ENCODE data around the gene DSG2. TPM values are rescaled to one million over a fixed set of nuclear protein-coding genes. Genes with fewer than 3 reads are reported as not detected.

The DSG2 gene
- total RNA-seq, 1 donor, result 9.0 TPM

DNA sequence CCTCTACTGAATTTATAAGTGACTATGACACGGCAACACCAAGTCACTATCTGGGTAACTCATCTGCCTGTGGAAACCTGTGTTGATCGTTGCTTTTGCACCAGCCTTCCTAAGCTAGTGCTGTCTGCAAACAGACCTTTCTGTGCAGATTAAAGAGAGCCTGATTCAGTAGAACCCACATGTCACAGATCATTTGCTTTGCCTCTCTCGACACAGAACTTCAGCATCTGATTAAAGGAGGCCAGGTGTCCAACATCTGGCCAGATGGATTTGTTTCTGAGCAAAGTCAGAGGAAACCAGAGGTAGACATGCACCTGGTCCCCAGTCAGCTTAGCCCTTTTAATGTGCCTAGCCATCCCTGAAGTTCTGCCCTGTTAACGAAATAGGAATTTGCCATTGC, 78.7 kb downstream of the DSG2 start:
- no peaks in the 10 kb centered on the region for H3K4me1 ChIP-seq (ENCODE audit: insufficient read depth, low read length)
- no peaks in the 10 kb centered on the region for H3K27me3 ChIP-seq (ENCODE audit: insufficient read depth, low read length)
- H3K79me2 ChIP-seq (ENCODE audit: insufficient read depth, low read length), result no peaks in the 10 kb centered on the region
- H3K4me2 ChIP-seq (ENCODE audit: insufficient read depth, low read length), result no peak overlapping the region
- DNase-seq (ENCODE audit: insufficient read length, low spot score, missing footprints), result no peak
- TF ChIP-seq, protein P1, sequence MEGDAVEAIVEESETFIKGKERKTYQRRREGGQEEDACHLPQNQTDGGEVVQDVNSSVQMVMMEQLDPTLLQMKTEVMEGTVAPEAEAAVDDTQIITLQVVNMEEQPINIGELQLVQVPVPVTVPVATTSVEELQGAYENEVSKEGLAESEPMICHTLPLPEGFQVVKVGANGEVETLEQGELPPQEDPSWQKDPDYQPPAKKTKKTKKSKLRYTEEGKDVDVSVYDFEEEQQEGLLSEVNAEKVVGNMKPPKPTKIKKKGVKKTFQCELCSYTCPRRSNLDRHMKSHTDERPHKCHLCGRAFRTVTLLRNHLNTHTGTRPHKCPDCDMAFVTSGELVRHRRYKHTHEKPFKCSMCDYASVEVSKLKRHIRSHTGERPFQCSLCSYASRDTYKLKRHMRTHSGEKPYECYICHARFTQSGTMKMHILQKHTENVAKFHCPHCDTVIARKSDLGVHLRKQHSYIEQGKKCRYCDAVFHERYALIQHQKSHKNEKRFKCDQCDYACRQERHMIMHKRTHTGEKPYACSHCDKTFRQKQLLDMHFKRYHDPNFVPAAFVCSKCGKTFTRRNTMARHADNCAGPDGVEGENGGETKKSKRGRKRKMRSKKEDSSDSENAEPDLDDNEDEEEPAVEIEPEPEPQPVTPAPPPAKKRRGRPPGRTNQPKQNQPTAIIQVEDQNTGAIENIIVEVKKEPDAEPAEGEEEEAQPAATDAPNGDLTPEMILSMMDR (IDR thresholded peaks at IDR 0.05; ENCODE audit: extremely low read depth, low read depth, low read length), result no peak
- no peak overlapping the region for H3K27ac ChIP-seq (ENCODE audit: low read depth, low read length)
- H3K4me3 ChIP-seq (ENCODE audit: insufficient read depth, low read length), result no peak overlapping the region
- no peaks in the 10 kb centered on the region for H3K9me3 ChIP-seq (ENCODE audit: low read depth, low read length)
- H4K20me1 ChIP-seq (ENCODE audit: insufficient read depth, low read length), result no peaks in the 10 kb centered on the region
- H3K36me3 ChIP-seq (ENCODE audit: insufficient read depth, low read length), result no peaks in the 10 kb centered on the region
- no peak overlapping the region for H2AFZ ChIP-seq (ENCODE audit: low read length)

DNA sequence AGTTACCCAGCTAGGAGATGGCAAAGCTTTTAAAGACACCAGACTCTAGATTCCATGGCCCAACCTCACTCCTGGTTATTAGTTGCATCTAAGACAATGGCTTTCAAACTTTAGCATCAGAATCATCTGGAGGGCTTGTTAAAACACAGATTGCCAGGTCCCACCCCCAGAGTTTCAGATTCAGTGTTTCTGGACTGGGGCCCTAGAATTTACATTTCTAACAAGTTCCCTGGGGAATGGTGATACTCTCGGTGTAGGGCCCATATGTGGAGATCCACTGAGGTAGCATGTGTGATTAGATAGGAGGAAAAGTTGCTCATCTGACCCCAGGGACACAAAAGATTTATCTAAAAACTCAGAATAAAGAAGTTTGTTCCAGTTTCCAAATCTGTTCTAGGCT, 79.2 kb downstream of the DSG2 start:
- H3K27ac ChIP-seq (ENCODE audit: low read depth, low read length), result no peak overlapping the region
- H3K4me3 ChIP-seq (ENCODE audit: insufficient read depth, low read length), result no peak overlapping the region
- no peak for DNase-seq (ENCODE audit: insufficient read length, low spot score, missing footprints)
- H2AFZ ChIP-seq (ENCODE audit: low read length), result no peak overlapping the region
- H3K79me2 ChIP-seq (ENCODE audit: insufficient read depth, low read length), result no peaks in the 10 kb centered on the region
- TF ChIP-seq, protein P1 (IDR thresholded peaks at IDR 0.05; ENCODE audit: extremely low read depth, low read depth, low read length), result no peak
- H3K9me3 ChIP-seq (ENCODE audit: low read depth, low read length), result no peaks in the 10 kb centered on the region
- H3K4me1 ChIP-seq (ENCODE audit: insufficient read depth, low read length), result no peaks in the 10 kb centered on the region
- no peaks in the 10 kb centered on the region for H3K36me3 ChIP-seq (ENCODE audit: insufficient read depth, low read length)
- no peaks in the 10 kb centered on the region for H3K27me3 ChIP-seq (ENCODE audit: insufficient read depth, low read length)
- H4K20me1 ChIP-seq (ENCODE audit: insufficient read depth, low read length), result no peaks in the 10 kb centered on the region
- H3K4me2 ChIP-seq (ENCODE audit: insufficient read depth, low read length), result no peak overlapping the region

DNA sequence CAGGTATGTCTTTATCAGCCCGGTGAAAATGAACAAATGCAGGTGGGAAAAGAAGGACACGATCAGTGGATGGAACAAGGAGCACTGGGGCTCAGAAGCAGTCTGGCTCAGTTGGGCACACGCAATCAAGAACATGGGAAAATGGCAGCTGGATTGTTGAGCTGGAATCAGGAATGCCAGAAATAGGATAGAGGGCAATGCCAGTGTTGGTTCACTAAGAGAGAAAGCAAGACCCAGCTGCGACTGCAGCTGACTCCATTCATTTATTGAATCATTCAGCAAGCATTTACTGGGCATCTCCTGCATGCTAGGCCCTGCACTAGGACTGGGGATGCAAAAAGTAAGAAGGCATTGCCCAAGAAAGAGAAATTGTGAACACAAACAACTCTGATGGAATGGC, 80.1 kb downstream of the DSG2 start:
- no peak overlapping the region for H3K4me3 ChIP-seq (ENCODE audit: insufficient read depth, low read length)
- no peaks in the 10 kb centered on the region for H3K27me3 ChIP-seq (ENCODE audit: insufficient read depth, low read length)
- H4K20me1 ChIP-seq (ENCODE audit: insufficient read depth, low read length), result no peaks in the 10 kb centered on the region
- TF ChIP-seq, protein P1 (IDR thresholded peaks at IDR 0.05; ENCODE audit: extremely low read depth, low read depth, low read length), result no peak
- H3K4me2 ChIP-seq (ENCODE audit: insufficient read depth, low read length), result no peak overlapping the region
- no peaks in the 10 kb centered on the region for H3K9me3 ChIP-seq (ENCODE audit: low read depth, low read length)
- H3K36me3 ChIP-seq (ENCODE audit: insufficient read depth, low read length), result no peaks in the 10 kb centered on the region
- H3K27ac ChIP-seq (ENCODE audit: low read depth, low read length), result no peak overlapping the region
- no peaks in the 10 kb centered on the region for H3K79me2 ChIP-seq (ENCODE audit: insufficient read depth, low read length)
- peak; percentile 74 for DNase-seq (ENCODE audit: insufficient read length, low spot score, missing footprints)
- no peak overlapping the region for H2AFZ ChIP-seq (ENCODE audit: low read length)
- no peaks in the 10 kb centered on the region for H3K4me1 ChIP-seq (ENCODE audit: insufficient read depth, low read length)

DNA sequence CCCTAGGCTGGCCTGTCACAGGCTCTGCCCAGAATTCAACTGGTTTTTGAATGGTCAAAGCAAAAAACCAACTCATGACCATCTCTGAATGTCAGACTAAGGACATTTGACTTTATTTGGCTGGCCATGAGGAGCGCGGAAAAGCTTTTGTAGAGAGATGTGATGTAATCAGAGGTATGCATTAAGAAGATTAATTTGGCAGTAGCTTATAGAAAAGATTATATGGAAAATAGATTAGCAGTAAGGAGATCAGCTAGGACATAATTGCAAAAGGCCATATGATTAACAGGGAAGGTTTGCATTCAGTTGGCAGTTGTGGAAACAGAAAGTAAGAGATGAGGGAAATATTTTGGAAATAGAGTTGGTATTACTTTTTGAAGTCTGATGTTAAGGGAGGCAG, 81.4 kb downstream of the DSG2 start:
- Histone ChIP-seq H3K79me2 (ENCODE audit: insufficient read depth, low read length) (no peaks in the 10 kb centered on the region), H3K4me3 (ENCODE audit: insufficient read depth, low read length) (no peak overlapping the region), H3K4me2 (ENCODE audit: insufficient read depth, low read length) (no peak overlapping the region), H3K9me3 (ENCODE audit: low read depth, low read length) (no peaks in the 10 kb centered on the region), H2AFZ (ENCODE audit: low read length) (no peak overlapping the region), H4K20me1 (ENCODE audit: insufficient read depth, low read length) (no peaks in the 10 kb centered on the region), H3K27me3 (ENCODE audit: insufficient read depth, low read length) (no peaks in the 10 kb centered on the region), H3K27ac (ENCODE audit: low read depth, low read length) (no peak overlapping the region), H3K36me3 (ENCODE audit: insufficient read depth, low read length) (no peaks in the 10 kb centered on the region), H3K4me1 (ENCODE audit: insufficient read depth, low read length) (no peaks in the 10 kb centered on the region)
- no peak for DNase-seq (ENCODE audit: insufficient read length, low spot score, missing footprints)
- TF ChIP-seq, protein P1 (IDR thresholded peaks at IDR 0.05; ENCODE audit: extremely low read depth, low read depth, low read length), result no peak
